Measurements from ENCODE around the gene CERCAM.

The CERCAM gene

GRCh38 chr9:128456613-128457061 is 36.0 kb downstream of the CERCAM start:
- peak; percentile 66 for DNase-seq (ENCODE audit: low spot score)

- DNase-seq (ENCODE audit: low spot score) = no peak
Measured at GRCh38 chr9:128457207-128457606, 36.5 kb downstream of the CERCAM start.

GRCh38 chr9:128459011-128459410 is 38.4 kb downstream of the CERCAM start:
- no peak for DNase-seq (ENCODE audit: low spot score)

GRCh38 chr9:128469070-128469469 is 48.4 kb downstream of the CERCAM start:
- DNase-seq (ENCODE audit: low spot score) = no peak

- peak; percentile 21 for DNase-seq (ENCODE audit: low spot score)
Measured at GRCh38 chr9:128470560-128470959, 49.9 kb downstream of the CERCAM start.

GRCh38 chr9:128473104-128473503 is 52.4 kb downstream of the CERCAM start:
- DNase-seq (ENCODE audit: low spot score) = no peak

GRCh38 chr9:128475867-128476266 is 55.2 kb downstream of the CERCAM start:
- no peak for DNase-seq (ENCODE audit: low spot score)

GRCh38 chr9:128479262-128479661 is 58.6 kb downstream of the CERCAM start:
- no peak for DNase-seq (ENCODE audit: low spot score)

GRCh38 chr9:128481561-128481960 is 60.9 kb downstream of the CERCAM start:
- no peak for DNase-seq (ENCODE audit: low spot score)

- DNase-seq (ENCODE audit: low spot score) = no peak
Measured at GRCh38 chr9:128482186-128482585, 61.5 kb downstream of the CERCAM start.

- no peak for DNase-seq (ENCODE audit: low spot score)
Measured at GRCh38 chr9:128484686-128485413, 64.2 kb downstream of the CERCAM start.

GRCh38 chr9:128485414-128485855 is 64.8 kb downstream of the CERCAM start:
- DNase-seq (ENCODE audit: low spot score) = no peak

GRCh38 chr9:128486201-128486600 is 65.5 kb downstream of the CERCAM start:
- no peak for DNase-seq (ENCODE audit: low spot score)

Measured in kidney tubule cell (primary cell).